GM21737 (cell line): ENCODE data around the gene TMED5.
"Not testable (repeated sequence)": the region's sequence is repeated elsewhere in the genome, so short reads cannot be mapped to it uniquely, and the experiment has no call there.

ENCODE experiments used
- ATAC-seq: cut with Tn5 transposase; IDR thresholded peaks from one replicate; pipeline ENCODE4 v1.9.1; 2021; ENCODE audit warnings: mild to moderate bottlenecking, moderate library complexity; ENCODE audit not compliant: unreplicated experiment

The TMED5 gene

DNA sequence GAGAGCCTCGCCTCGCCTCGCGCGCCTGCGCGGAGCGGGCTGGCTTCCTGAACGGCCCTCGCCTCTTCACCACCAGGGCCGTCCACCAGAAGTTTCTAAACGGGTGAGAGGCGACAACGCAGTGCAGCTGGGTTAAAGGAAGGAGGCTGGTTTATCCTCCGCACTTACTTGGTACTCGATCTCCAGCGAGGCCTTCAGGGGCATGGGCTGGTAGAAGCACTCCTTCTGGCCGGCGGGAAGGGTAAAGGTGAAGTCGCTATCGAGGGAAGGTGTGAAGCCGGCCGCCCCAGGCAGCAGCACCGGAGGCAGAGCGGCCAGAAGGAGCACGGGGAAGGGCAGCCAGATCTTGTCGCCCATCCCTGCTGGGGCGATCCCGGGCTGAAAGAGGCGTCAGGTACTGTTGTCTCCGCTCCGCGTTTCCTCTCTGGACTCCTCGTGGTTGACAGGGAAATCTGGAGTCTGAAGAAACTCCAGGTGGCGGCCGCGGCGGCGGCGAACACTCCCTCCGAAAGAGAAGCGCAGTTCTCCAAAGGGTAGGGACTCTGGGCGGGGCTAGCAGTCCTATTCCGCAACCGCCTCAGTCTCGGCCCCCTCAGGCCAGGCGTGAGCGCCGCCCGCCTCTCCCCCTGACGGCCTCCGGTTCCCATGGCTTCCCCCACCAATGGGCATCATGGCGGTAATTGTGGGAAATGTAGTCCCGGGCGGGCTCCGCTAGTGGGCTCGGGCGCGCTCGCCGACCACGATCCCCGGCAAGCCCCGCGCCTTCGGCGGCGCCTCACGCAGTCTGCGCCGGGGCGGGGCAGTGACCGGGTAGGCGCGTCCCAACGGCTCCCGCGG lies at the start of gene TMED5:
TMED5 (minus strand) TSS at position 528 of the 837 bp plus-strand sequence; CDS start at position 357, 171 bp downstream.
- ATAC-seq = peak; percentile 84

DNA sequence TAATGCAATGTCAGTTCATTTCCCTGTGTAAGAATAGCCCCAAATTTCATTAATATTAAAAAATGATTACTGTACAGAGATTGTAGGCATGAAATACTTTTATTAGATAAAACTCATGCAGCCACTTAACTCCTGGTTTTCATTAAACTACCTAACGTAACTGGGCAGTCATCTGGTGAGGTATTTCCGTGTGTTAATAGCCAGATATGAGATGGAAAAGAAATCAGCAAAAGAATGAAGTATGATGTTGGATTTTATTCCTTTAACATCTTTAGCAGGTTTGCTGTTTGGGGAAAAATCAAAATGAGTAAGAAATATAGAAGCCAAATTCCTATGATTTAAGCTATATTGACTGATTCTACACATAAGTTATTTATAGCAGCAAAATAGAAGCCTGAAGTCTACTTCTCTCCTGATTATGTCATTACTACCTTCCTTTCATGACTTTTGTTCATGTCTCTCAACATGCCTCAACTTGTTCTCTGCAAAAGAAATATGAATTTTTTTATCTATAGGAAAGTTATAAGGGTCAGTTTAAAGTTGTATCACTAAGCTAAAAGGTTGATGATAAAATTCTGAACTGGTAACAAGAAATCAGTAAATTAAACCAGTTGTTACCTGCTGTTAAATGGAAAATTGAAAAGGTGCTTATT lies 42.9 kb upstream of the TMED5 start:
- no peak for ATAC-seq

DNA sequence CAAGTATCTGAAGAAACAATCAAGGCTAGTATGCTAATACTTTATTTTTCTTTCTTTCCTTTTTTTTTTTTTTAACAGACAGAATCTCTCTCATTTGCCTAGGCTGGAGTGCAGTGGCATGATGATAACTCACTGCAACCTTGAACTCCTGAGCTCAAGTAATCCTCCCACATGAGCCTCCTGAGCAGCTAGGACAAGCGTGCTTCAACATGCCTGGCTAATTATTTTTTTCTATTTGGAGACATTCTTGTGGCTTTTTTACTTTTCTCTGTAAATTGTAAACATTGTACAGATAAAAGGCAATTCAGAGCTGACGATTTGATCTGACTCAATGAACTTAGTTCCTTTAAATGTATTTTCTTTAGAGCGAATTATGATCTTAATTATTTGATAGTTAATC lies 41.7 kb upstream of the TMED5 start:
- no peak for ATAC-seq

DNA sequence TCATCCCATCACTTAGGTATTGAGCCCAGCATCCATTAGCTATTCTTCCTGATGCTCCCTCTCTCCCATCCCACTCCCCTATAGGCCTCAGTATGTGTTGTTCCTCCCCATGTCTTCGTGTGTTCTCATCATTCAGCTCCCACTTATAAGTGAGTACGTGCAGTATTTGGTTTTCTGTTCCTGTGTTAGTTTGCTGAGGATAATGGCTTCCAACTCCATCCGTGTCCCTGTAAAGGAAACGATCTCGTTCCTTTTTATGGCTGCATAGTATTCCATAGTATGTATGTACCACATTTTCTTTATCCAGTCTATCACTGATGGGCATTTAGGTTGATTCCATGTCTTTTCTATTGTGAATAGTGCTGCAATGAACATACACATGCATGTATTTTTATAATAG lies 40.5 kb upstream of the TMED5 start:
- not testable (repeated sequence) for ATAC-seq

DNA sequence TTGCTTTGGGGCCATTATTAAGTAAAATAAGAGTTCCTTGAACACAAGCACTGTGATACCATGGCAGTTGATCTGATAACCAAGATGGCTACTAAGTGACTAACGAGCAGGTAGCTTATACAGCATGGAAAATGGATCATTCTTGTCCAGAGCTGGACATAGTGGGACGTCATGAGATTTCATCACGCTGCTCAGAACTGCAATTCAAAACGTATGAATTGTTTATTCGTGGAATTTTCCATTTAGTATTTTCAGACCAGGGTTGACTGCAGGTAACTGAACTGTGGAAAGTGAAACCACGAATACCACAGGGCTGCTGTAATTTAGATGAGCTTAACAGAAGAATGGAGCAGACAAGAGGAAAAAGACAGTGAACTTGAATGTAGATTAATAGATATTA lies 39.2 kb upstream of the TMED5 start:
- no peak for ATAC-seq

DNA sequence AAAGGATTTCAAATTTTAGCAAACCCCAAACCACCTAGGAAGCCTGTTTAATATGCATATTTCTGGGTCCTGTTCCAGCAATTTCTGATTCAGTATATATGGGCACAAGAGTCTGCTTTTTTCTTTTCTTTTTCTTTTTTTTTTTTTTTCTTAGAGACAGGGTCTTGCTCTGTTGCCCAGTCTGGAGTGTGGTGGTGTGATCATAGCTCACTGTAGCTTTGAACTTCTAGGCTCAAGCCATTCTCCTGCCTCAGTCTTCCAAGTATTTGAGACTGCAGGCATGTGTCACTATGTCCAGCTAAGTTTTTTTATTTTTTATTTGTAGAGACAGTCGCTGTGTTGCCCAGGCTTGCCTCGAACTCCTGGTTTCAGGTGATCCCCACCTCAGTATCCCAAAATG lies 35.1 kb upstream of the TMED5 start:
- ATAC-seq = no peak

DNA sequence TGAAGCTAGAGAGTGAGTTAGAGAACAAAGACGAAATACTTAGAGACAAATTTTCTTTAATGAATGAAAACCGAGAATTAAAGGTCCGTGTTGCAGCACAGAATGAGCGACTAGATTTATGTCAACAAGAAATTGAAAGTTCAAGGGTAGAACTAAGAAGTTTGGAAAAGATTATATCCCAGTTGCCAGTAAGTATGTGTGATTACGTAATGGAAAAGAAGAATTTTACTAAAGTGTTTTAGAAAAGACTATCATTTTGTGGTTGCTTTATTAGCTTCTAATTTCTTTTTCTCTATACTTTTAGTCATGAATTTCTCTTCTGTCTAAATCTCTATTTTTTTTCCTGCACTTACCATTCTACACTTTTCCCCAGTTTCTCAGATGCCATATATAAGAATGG lies 27.0 kb upstream of the TMED5 start:
- ATAC-seq = no peak

DNA sequence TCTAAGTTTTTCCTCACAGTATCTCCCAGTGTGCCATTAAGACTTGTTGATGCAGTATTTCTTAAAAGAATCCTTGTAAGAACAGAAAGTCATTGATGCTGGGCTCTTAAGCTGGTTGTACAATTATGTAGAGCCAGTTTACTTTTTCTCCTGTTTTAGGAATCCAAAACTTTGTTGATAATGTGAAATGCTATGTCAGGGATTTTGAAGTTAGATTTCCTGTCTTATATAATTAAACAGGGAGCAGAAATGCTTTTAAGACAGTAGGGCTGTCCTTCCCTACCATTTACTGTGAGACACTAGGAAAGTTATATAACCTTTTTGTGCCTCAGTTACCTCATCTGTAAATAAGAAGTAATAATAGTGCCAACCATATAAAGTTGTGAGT lies 26.3 kb upstream of the TMED5 start:
- no peak for ATAC-seq

DNA sequence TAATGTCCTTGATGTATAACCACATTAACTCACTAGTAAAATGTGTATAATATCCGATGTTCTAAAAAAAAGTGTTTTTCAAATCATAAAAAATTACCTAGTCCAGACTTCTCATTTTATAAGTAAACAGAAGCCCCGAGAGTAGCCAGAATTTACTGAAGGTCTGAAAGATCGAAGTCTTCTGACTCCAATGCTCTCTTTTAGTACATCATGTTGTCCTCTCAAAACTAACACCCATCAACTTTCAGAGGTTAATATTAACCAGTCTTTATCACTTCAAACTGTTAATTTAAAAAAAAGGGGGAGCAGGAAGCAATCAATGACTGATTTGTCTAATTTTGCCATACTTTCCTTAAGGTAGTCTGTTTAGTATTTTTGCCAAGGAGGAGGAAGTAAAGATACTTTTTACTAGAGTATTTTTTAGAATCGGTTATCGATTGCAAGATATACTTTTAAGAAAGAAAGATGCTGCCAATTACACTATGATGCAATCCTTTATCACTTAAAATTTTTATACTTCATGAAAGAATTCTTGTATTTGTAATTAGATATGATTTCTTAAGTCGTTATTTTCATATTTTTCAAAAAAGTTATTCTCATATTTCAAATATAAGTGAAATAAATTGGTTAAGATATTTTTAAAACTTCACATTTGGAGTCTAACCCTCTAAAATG lies 25.8 kb upstream of the TMED5 start:
- no peak for ATAC-seq

DNA sequence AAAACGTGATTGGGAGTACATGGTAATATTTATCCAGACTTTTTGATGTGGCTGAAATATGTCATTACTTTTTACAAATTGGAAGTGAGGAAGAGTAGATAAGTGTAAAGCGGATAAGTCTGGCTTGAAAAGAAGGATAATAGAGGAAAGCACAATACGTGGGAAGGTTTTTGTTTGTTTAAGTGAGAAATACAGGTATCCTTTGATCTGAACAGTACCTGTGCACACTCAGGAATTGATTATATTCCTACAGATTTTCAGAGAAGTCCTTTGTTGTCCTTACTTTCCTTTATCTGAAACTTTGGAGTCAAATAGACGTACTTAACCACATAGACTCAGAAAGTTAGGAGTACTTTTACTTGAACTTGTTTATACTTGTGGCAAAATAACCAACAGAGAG lies 20.5 kb upstream of the TMED5 start:
- no peak for ATAC-seq

DNA sequence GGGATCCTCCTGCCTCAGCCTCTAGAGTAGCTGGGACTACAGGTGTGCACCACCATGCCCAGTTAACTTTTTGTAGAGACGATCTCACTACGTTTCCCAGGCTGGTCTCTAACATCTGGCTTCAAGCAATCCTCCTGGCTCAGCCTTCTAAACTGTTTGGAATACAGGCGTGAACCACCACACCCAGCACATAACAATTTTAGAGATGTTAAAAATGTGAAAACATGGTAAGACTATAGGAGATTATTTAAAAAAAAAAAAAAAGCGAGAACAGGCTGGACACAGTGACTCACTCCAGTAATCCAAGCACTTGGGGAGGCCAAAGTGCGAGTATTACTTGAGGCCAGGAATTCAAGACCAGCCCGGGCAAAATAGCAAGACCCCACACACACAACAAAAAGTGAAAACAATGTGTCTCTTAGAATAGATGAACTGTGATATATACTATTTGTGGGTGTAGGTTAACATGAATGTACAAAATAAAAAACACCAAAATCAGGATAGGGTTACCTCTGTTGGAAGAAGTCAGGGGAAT lies 19.9 kb upstream of the TMED5 start:
- ATAC-seq = no peak

DNA sequence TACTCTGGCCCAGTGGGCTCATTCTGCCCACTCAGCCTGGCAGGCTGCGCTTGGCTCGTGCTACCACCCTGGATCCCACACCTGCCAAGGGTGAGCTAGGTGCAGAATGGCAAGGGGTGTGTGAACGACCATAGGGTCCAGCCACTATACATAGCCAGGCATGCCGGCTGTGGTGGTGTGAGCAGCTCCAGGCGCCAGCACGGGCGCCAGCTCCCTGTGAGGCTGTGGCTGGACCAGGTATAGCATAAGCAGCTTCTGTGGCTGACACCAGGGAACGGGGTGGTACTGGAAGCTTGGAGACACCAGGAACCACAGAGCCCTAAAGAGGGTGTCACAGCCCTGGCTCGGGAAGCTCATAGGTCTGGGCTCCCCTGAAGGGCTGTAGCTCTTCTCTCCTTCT lies 18.9 kb upstream of the TMED5 start:
- ATAC-seq = no peak

DNA sequence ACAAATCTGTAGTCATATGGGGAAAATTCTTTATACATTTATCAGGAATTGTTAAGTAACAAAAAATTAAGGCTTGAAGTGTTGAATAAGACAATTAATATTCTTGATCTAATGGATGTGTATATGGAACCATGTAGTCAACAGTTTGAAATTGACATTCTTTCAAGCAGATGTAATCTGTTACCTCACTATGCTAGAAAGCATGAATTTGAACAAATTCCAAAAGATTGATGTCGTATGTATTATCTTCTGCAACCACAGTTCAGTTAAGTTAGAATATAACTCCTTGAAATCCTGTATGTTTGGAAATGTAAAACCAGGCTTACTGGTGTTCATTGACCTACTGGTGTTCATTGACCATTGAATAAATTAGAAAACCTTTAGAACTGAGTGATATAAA lies 16.4 kb upstream of the TMED5 start:
- ATAC-seq = no peak

DNA sequence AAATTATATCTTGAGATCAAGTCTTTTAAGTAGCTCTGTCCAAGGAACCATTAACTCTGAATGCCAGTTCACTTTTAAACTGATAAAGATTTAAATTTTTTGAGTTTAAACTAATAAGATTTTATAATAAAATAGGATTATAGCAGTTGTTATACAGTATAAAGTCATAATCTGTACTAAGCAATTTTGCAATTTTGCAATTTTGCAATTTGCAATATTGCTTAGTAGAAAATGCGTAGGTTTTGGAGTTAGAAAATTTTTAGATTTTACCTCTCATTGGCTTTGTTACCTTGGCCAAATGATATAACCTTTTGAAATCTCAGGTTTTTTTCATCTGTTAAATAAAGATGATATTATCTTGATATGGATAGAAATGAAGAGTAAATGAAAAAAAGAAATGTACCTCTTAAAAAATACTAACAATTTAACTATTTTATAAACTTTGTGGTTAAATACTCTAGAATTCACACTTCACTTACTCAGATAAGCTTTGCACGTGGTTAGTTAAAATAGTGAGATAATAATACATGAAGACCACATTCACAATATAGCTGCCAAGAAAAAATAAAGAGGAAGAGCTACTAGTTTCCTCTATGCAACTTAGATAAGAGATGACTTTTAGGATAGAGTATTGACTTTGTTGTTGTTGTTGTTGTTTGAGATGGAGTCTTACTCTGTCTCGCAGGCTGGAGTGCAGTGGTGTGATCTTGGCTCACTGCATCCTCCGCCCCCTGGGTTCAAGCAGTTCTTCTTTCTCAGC lies 14.2 kb upstream of the TMED5 start:
- no peak for ATAC-seq

DNA sequence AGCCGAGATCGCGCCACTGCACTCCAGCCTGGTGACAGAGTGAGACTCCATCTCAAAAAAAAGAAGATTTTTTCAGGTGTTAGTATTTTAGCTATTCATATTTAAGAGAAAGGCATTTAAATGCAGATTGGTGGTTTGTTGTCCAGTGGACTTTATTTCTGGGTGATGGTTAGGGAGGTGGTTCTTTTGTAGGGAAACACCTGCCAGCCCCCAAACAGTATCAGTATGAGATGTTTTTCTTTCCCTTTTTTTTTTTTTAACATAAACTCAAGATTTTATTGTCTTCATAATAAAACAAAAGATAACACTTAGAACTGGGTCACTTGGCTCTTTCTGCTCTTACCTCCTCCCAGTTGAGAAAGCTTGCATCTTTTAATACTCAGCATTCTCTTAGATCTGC lies 10.2 kb upstream of the TMED5 start:
- ATAC-seq = no peak

DNA sequence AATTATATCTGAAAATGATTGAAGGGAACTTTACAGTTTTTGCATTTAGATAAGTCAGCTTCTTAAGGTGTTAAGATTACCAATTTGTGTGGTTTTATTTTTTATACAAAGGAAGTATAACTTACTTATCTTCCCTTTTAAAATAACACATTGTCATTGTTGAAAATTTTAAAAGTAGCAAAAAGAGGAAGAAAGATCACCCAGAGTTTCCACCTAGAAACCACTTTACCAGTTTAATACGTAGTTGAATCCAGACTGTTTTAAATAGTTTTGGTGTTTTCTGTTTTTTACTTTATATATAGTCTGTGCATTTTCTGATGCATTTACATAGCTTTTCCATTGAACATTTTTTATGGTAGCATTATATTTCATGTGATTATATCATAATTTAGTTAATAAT lies 6.5 kb upstream of the TMED5 start:
- ATAC-seq = no peak

DNA sequence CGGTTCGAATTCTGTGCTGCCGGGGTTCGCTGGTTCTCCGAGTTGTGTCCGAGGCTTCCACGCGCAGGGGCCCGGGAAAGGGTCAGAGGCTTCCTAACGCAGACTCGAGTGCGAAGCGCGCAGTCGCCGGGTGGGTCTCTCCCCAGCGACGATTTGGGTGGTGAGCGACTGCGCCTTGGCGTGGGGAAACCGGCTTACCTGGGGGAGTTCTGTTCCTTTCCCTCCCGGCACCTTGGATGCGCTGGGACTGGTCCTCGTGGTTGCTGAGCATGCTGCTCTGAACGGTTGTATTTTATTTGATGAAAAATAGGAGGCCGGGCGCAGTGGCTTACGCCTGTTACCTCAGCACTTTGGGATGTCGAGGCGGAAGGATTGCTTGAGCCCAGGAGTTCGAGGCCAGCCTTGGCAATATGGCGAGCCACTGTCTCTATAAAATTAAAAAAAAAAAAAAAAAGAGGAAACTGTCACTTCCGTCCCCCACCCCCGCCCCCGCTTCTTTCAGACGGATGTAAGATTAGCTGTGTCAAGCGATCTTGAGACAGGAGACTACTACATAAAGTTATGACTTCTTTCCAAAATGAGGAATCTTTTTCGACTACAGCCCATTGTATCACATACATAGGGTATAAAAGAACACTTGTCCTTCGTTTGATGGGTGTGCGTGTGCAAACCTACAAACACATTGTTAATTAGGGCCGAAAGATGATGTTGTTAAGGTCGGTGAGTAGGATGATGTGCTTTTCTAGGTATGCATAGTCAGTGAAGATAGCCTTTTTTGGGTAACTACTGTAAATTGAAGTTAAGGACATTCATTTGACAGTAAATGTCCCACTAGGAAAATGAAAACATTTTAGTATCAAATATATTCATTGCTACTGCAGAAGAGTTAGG lies 755 bp upstream of the TMED5 start, which contains the start of gene CCDC18:
CCDC18 (plus strand) TSS at position 2 of the 891 bp plus-strand sequence. CDS start 2,638 bp downstream, outside the sequence.
- peak; percentile 3 for ATAC-seq

DNA sequence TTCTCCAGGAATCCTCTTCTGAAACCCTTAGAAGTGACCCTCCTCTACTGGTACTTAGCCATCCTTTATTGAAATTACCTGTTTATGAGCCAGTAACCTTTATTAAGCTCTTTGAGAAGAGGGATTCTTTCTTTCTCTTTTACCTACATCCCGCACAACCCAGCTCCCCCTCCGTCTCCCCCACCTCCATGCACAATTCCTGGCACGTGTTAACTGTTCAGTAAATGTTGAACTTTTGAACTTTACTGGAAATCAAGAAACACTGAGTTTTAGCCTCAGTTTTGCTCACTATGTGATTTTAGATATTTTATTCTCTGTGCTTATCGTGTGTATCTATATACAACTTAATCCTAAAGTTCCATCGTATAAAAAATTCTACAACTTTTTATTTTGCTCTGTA lies 1.8 kb downstream of the TMED5 start:
- no peak for ATAC-seq

DNA sequence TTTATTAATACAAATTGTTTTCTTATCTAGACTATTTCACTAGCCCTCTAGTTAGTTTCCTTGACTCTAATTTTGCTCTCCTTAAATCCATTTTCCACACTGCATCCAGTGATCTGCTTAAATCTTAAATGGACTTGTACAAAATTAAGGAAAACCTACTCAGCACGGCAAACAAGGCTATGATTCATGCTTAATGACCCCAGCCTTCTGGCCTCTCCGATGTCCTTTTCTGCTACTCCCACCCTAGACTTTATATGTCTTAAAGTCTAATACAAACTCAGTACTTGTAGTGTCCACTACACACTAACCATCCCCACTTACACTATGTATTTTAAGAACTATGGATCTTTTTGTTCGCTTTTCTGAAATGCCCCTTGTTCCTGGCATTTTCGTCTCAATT lies 2.2 kb downstream of the TMED5 start:
- ATAC-seq = no peak

DNA sequence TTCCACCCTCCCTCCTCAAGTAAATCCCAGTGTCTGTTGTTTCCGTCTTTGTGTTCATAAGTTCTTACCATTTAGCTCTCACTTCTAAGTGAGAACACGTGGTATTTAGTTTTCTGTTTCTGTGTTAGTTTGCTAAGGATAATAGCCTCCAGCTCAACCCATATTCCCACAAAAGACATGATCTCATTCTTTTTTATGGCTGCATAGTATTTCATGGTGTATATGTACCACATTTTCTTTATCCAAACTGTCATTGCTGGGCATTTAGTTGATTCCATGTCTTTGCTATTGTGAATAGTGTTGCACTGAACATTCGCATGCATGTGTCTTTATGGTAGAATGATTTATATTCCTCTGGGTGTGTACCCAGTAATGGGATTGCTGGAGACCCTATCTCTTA lies 5.6 kb downstream of the TMED5 start:
- not testable (repeated sequence) for ATAC-seq
